ENCODE measurements around the gene ARMC8. TPM values are rescaled to one million over a fixed set of nuclear protein-coding genes. Genes with fewer than 3 reads are reported as not detected.

ARMC8 gene
- total and polyA plus RNA-seq, 2 donors, result 29.2 to 39.6 TPM

DNA sequence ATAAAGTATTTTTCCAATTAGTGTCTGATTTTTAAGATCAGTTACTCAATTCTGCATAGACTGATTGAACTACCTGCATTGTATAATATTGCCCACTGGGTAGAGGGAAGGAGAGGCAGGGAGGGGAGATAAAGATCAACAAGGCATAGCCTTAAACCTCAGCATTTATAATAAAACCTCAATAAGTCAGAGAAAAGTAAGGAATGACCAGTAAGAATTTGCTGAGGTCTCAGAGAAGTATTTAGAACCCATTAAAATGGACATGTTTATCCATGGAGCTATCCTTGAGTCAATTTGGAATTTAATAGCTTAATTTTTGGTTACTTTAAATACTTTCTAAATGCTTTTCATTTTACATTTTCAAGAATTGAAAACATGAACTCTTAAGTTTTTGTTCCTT is 62.5 kb downstream of the ARMC8 start:
- peaks cover 4 to 17% of the 10 kb centered on the region in 2 donors for H3K36me3 ChIP-seq (ENCODE audit: control insufficient read depth in 2 of 2, insufficient read depth in 2 of 2, low read length in 1 of 2)

DNA sequence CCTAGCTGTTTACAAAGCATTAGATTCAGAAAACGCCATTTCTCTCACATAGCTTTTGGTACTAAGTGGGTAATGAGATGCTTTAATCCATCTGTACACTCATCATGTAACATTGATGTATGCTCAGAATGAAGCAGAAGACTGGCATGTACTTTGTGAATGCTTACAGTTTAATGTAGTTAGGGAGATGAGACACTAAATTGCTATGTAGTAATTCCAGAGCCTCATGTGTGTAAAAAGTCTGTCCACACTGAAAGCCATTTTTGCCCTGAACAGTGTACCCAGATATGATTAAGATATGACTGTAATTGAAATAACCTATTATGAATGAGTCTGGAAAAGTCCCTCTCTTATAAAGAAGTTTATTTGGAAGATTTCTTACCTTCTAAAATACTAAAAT is 66.5 kb downstream of the ARMC8 start:
- Histone ChIP-seq H3K36me3 (ENCODE audit: control insufficient read depth in 2 of 2, insufficient read depth in 2 of 2, low read length in 1 of 2) (peaks cover 0 to 2% of the 10 kb centered on the region in 2 donors), H3K27me3 (ENCODE audit: control insufficient read depth in 2 of 2, insufficient read depth in 1 of 2, low read length in 1 of 2) (no peaks in the 10 kb centered on the region), H3K9me3 (ENCODE audit: control insufficient read depth in 2 of 2, insufficient read depth in 1 of 2, low read length in 1 of 2) (no peaks in the 10 kb centered on the region), H3K4me1 (ENCODE audit: control insufficient read depth in 2 of 2, insufficient read depth in 2 of 2, low read length in 2 of 2) (no peaks in the 10 kb centered on the region), H3K27ac (ENCODE audit: low read depth in 1 of 2, low read length in 1 of 2) (no peak overlapping the region), H3K4me3 (ENCODE audit: low read length in 2 of 2) (no peak overlapping the region)
- no peak for DNase-seq (ENCODE audit: low read depth in 6 of 9, low spot score in 9 of 9)
- WGBS, result 98% methylated on average over 1 of the region's 1 CpG

More for the DNA sequence above, 62.5 kb downstream of the ARMC8 start:
- no peak for DNase-seq (ENCODE audit: low read depth in 6 of 9, low spot score in 9 of 9)
- Histone ChIP-seq H3K4me1 (ENCODE audit: control insufficient read depth in 2 of 2, insufficient read depth in 2 of 2, low read length in 2 of 2) (no peaks in the 10 kb centered on the region), H3K4me3 (ENCODE audit: low read length in 2 of 2) (no peak overlapping the region), H3K27me3 (ENCODE audit: control insufficient read depth in 2 of 2, insufficient read depth in 1 of 2, low read length in 1 of 2) (no peaks in the 10 kb centered on the region), H3K9me3 (ENCODE audit: control insufficient read depth in 2 of 2, insufficient read depth in 1 of 2, low read length in 1 of 2) (no peaks in the 10 kb centered on the region), H3K27ac (ENCODE audit: low read depth in 1 of 2, low read length in 1 of 2) (no peak overlapping the region)

DNA sequence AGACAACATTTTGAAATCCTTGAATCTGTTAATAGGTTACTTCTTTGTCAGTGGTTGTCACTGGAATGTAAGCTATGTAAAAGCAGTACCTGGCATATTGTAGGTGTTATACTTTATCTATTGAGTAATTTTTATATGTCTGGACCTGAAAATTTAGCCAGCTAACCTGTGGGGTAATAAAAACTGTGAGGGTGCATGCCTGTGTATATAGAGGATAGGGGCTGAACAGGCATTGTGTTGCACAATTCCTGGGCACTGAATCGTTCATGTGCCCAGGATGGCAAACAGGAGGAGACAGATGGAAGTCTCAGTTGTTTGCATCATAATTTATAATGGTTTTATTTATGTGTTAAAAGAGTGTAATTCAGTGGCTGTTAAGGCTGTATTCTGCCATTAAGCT is 67.1 kb downstream of the ARMC8 start:
- DNase-seq (ENCODE audit: low read depth in 6 of 9, low spot score in 9 of 9), result no peak

DNA sequence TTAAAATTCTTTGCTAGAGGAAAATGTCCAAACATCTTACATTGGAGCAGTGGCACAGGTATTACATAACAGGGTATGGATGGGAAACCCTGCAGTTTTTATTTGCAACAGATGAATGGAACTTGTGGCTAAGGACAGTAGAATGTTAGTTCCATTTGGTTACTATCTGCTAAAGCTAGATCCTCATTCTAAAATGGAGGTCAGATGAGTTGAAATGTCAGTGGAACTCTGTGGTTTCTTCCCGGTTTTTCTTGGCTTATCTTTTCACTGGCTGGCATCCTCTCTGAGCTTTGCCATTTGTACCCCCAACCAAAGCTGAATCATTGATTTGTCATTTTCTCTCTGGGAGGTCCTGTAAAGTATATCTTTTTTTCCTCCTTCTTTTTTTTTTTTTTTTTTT is 68.9 kb downstream of the ARMC8 start:
- no peaks in the 10 kb centered on the region for H3K4me1 ChIP-seq (ENCODE audit: control insufficient read depth in 2 of 2, insufficient read depth in 2 of 2, low read length in 2 of 2)
- peaks cover 0 to 10% of the 10 kb centered on the region in 2 donors for H3K36me3 ChIP-seq (ENCODE audit: control insufficient read depth in 2 of 2, insufficient read depth in 2 of 2, low read length in 1 of 2)
- H3K4me3 ChIP-seq (ENCODE audit: low read length in 2 of 2), result no peak overlapping the region
- H3K9me3 ChIP-seq (ENCODE audit: control insufficient read depth in 2 of 2, insufficient read depth in 1 of 2, low read length in 1 of 2), result no peaks in the 10 kb centered on the region
- DNase-seq (ENCODE audit: low read depth in 6 of 9, low spot score in 9 of 9), result no peak
- 100% methylated on average over 1 of the region's 1 CpG for WGBS
- H3K27ac ChIP-seq (ENCODE audit: low read depth in 1 of 2, low read length in 1 of 2), result no peak overlapping the region
- H3K27me3 ChIP-seq (ENCODE audit: control insufficient read depth in 2 of 2, insufficient read depth in 1 of 2, low read length in 1 of 2), result no peaks in the 10 kb centered on the region

More for the DNA sequence above, 67.1 kb downstream of the ARMC8 start:
- Histone ChIP-seq H3K4me1 (ENCODE audit: control insufficient read depth in 2 of 2, insufficient read depth in 2 of 2, low read length in 2 of 2) (no peaks in the 10 kb centered on the region), H3K4me3 (ENCODE audit: low read length in 2 of 2) (no peak overlapping the region), H3K9me3 (ENCODE audit: control insufficient read depth in 2 of 2, insufficient read depth in 1 of 2, low read length in 1 of 2) (no peaks in the 10 kb centered on the region), H3K27me3 (ENCODE audit: control insufficient read depth in 2 of 2, insufficient read depth in 1 of 2, low read length in 1 of 2) (no peaks in the 10 kb centered on the region), H3K27ac (ENCODE audit: low read depth in 1 of 2, low read length in 1 of 2) (no peak overlapping the region), H3K36me3 (ENCODE audit: control insufficient read depth in 2 of 2, insufficient read depth in 2 of 2, low read length in 1 of 2) (peaks cover 0 to 8% of the 10 kb centered on the region in 2 donors)
- 97% methylated on average over 1 of the region's 1 CpG for WGBS

DNA sequence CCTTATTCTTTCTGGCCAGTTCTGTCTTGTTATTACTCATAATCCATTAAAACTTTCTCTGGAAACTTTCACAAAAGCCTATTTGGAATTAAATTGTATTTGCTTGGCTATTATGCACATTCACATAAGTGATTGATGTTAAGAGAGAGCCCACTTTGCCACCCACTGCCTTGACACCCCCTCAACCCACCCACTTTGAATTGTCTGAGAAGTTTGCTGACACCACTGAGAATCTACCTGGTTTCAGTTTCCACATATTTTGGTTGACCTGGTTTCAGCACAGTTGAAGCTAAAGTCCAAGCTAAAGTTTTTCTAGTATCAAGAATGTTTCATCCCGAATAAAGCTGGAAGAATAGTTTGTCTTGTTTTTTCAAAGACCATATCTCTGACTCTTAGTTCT is 70.9 kb downstream of the ARMC8 start:
- H3K27me3 ChIP-seq (ENCODE audit: control insufficient read depth in 2 of 2, insufficient read depth in 1 of 2, low read length in 1 of 2), result no peaks in the 10 kb centered on the region
- 94% methylated on average over 1 of the region's 1 CpG for WGBS
- no peaks in the 10 kb centered on the region for H3K9me3 ChIP-seq (ENCODE audit: control insufficient read depth in 2 of 2, insufficient read depth in 1 of 2, low read length in 1 of 2)
- no peak overlapping the region for H3K27ac ChIP-seq (ENCODE audit: low read depth in 1 of 2, low read length in 1 of 2)
- peaks cover 4 to 10% of the 10 kb centered on the region in 2 donors for H3K36me3 ChIP-seq (ENCODE audit: control insufficient read depth in 2 of 2, insufficient read depth in 2 of 2, low read length in 1 of 2)
- H3K4me3 ChIP-seq (ENCODE audit: low read length in 2 of 2), result no peak overlapping the region
- no peak for DNase-seq (ENCODE audit: low read depth in 6 of 9, low spot score in 9 of 9)
- H3K4me1 ChIP-seq (ENCODE audit: control insufficient read depth in 2 of 2, insufficient read depth in 2 of 2, low read length in 2 of 2), result no peaks in the 10 kb centered on the region

DNA sequence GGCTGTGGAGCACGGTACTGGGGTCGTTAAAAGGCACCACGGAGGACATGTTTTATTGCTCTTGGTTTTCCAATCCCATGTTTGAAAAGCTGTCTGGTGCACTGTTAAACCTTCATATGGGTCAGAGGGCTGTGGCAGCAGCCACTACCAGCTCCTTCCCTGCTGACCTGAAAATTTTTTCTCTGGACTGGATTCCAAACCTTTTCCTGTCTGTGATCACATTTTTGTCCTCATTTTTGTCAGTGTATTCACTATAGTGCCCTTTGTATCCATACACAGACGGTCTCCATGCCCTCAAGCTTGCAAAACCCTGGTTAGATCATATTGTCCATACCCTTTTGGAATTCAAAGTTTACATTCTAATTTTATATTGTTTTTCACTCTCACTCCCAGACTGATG is 72.0 kb downstream of the ARMC8 start:
- no peak for DNase-seq (ENCODE audit: low read depth in 6 of 9, low spot score in 9 of 9)
- Histone ChIP-seq H3K36me3 (ENCODE audit: control insufficient read depth in 2 of 2, insufficient read depth in 2 of 2, low read length in 1 of 2) (peaks cover 4 to 10% of the 10 kb centered on the region in 2 donors), H3K4me1 (ENCODE audit: control insufficient read depth in 2 of 2, insufficient read depth in 2 of 2, low read length in 2 of 2) (no peaks in the 10 kb centered on the region), H3K27ac (ENCODE audit: low read depth in 1 of 2, low read length in 1 of 2) (no peak overlapping the region), H3K9me3 (ENCODE audit: control insufficient read depth in 2 of 2, insufficient read depth in 1 of 2, low read length in 1 of 2) (no peaks in the 10 kb centered on the region), H3K4me3 (ENCODE audit: low read length in 2 of 2) (no peak overlapping the region), H3K27me3 (ENCODE audit: control insufficient read depth in 2 of 2, insufficient read depth in 1 of 2, low read length in 1 of 2) (no peaks in the 10 kb centered on the region)
- 98% methylated on average over 4 of the region's 4 CpGs for WGBS

DNA sequence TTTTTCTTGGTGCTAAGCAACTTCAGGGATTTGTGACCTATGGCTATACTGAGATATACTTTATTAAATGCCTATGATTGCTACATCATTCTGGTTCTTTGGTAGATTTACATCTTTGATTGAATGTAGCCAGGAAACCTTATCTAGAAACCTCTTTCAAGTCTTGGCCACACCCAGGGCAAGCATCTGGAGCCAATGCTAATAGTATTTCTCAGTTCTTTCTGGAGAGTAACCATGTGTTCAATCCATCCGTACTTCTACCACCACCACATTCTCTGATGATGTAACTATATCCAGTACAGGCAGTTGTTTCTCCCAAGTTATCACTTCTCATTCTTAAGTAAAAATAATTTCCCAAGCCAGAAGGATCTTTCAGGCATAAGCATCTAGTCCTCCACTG is 73.5 kb downstream of the ARMC8 start:
- H3K27ac ChIP-seq (ENCODE audit: low read depth in 1 of 2, low read length in 1 of 2), result no peak overlapping the region
- no peak overlapping the region for H3K4me3 ChIP-seq (ENCODE audit: low read length in 2 of 2)
- WGBS, result 100% methylated on average over 1 of the region's 1 CpG
- no peaks in the 10 kb centered on the region for H3K4me1 ChIP-seq (ENCODE audit: control insufficient read depth in 2 of 2, insufficient read depth in 2 of 2, low read length in 2 of 2)
- no peaks in the 10 kb centered on the region for H3K9me3 ChIP-seq (ENCODE audit: control insufficient read depth in 2 of 2, insufficient read depth in 1 of 2, low read length in 1 of 2)
- no peak for DNase-seq (ENCODE audit: low read depth in 6 of 9, low spot score in 9 of 9)
- H3K27me3 ChIP-seq (ENCODE audit: control insufficient read depth in 2 of 2, insufficient read depth in 1 of 2, low read length in 1 of 2), result no peaks in the 10 kb centered on the region
- H3K36me3 ChIP-seq (ENCODE audit: control insufficient read depth in 2 of 2, insufficient read depth in 2 of 2, low read length in 1 of 2), result peaks cover 5 to 22% of the 10 kb centered on the region in 2 donors

DNA sequence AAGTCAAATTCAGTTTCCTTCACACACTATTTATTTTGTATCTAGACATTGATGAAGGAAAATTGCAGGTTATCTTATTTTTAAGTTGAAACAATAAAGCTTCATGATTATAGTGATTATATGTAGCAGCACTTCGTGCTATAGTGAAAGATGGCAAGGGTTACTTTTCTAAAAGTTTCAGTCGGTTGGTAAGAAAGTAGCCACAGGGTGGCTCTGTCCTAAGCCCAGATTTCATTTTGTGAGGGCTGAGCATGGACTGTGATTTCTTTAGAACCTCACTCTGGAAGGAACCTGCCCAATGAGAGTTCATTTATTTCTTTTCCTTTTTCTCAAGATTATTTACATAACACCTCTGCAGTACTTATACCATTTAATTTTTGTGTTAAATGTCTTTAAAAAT is 76.0 kb downstream of the ARMC8 start:
- no peaks in the 10 kb centered on the region for H3K4me1 ChIP-seq (ENCODE audit: control insufficient read depth in 2 of 2, insufficient read depth in 2 of 2, low read length in 2 of 2)
- no peak overlapping the region for H3K27ac ChIP-seq (ENCODE audit: low read depth in 1 of 2, low read length in 1 of 2)
- DNase-seq (ENCODE audit: low read depth in 6 of 9, low spot score in 9 of 9), result no peak
- H3K36me3 ChIP-seq (ENCODE audit: control insufficient read depth in 2 of 2, insufficient read depth in 2 of 2, low read length in 1 of 2), result peaks cover 15 to 25% of the 10 kb centered on the region in 2 donors
- no peaks in the 10 kb centered on the region for H3K9me3 ChIP-seq (ENCODE audit: control insufficient read depth in 2 of 2, insufficient read depth in 1 of 2, low read length in 1 of 2)
- H3K4me3 ChIP-seq (ENCODE audit: low read length in 2 of 2), result no peak overlapping the region
- no peaks in the 10 kb centered on the region for H3K27me3 ChIP-seq (ENCODE audit: control insufficient read depth in 2 of 2, insufficient read depth in 1 of 2, low read length in 1 of 2)
- WGBS, result 89% methylated on average over 2 of the region's 2 CpGs

DNA sequence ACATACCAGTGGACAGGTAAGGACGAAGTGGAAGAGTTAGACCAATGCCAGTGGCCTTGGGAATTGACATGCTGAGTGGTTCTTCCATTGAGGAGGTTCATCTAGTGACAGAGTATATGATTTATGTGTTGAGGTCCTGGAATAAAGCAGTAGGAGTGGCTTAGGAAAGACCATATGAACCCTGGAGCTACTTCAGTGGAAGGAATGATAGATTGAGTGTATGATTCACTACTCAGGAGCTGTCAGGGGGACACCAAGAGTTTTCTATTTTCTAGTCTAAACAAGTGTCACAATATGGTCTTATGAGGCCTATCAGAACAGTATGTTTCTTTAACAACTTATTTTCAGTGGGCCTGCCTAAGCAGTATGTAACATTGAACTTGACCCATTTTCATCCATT is 78.6 kb downstream of the ARMC8 start:
- DNase-seq (ENCODE audit: low read depth in 6 of 9, low spot score in 9 of 9), result no peak
- H3K4me1 ChIP-seq (ENCODE audit: control insufficient read depth in 2 of 2, insufficient read depth in 2 of 2, low read length in 2 of 2), result no peaks in the 10 kb centered on the region
- no peaks in the 10 kb centered on the region for H3K27me3 ChIP-seq (ENCODE audit: control insufficient read depth in 2 of 2, insufficient read depth in 1 of 2, low read length in 1 of 2)
- H3K9me3 ChIP-seq (ENCODE audit: control insufficient read depth in 2 of 2, insufficient read depth in 1 of 2, low read length in 1 of 2), result no peaks in the 10 kb centered on the region
- peaks cover 15 to 27% of the 10 kb centered on the region in 2 donors for H3K36me3 ChIP-seq (ENCODE audit: control insufficient read depth in 2 of 2, insufficient read depth in 2 of 2, low read length in 1 of 2)
- no peak overlapping the region for H3K27ac ChIP-seq (ENCODE audit: low read depth in 1 of 2, low read length in 1 of 2)
- no peak overlapping the region for H3K4me3 ChIP-seq (ENCODE audit: low read length in 2 of 2)
- 100% methylated on average over 1 of the region's 1 CpG for WGBS

DNA sequence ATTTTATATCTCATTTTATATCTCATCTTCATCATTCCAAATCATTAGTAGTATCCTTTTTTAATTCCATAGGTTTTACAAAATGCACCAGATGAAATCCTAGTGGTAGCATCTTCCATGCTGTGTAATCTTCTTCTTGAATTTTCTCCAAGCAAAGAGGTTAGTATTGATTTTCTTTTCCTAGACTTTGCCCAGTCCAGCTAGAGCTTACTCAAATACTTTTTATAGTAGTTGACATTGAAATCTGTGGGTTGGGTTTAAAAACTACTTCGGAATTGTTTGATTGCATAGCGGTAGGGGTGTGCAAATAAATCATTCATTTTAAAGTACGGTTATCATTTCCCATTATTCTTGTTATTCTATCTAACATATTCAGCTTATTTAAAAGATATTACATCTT is 80.0 kb downstream of the ARMC8 start:
- no peak for DNase-seq (ENCODE audit: low read depth in 6 of 9, low spot score in 9 of 9)
- 98% methylated on average over 3 of the region's 3 CpGs for WGBS

More for the DNA sequence above, 80.0 kb downstream of the ARMC8 start:
- Histone ChIP-seq H3K36me3 (ENCODE audit: control insufficient read depth in 2 of 2, insufficient read depth in 2 of 2, low read length in 1 of 2) (peaks cover 13 to 38% of the 10 kb centered on the region in 2 donors), H3K27ac (ENCODE audit: low read depth in 1 of 2, low read length in 1 of 2) (no peak overlapping the region), H3K4me1 (ENCODE audit: control insufficient read depth in 2 of 2, insufficient read depth in 2 of 2, low read length in 2 of 2) (no peaks in the 10 kb centered on the region), H3K27me3 (ENCODE audit: control insufficient read depth in 2 of 2, insufficient read depth in 1 of 2, low read length in 1 of 2) (no peaks in the 10 kb centered on the region), H3K4me3 (ENCODE audit: low read length in 2 of 2) (no peak overlapping the region), H3K9me3 (ENCODE audit: control insufficient read depth in 2 of 2, insufficient read depth in 1 of 2, low read length in 1 of 2) (no peaks in the 10 kb centered on the region)

All from thymus (tissue), 11 donors.